Thymus (tissue), 11 donors: ENCODE measurements around the gene ZBTB5. TPM values are rescaled to one million over a fixed set of nuclear protein-coding genes. Genes with fewer than 3 reads are reported as not detected.
A peak's percentile ranks its signal among the peaks of the same experiment; 100 is the strongest.

Source experiments
- DNase-seq, 9 donors: peaks; one replicate each; pipeline ENCODE4 v3.0.0-alpha.2; 2013; ENCODE audit warnings: low spot score in 9 of 9, low read depth in 6 of 9, missing footprints in 1 of 9
- H3K27ac ChIP-seq, 2 donors: one replicate each; pipeline ENCODE4 v1.5.1; 2013; ENCODE audit warnings: control low read depth in 1 of 2, low read depth in 1 of 2, low read length in 1 of 2, mild to moderate bottlenecking in 1 of 2, moderate library complexity in 1 of 2
- H3K27me3 ChIP-seq, 2 donors: one replicate each; pipeline ENCODE4 v1.5.1; 2013; ENCODE audit warnings: low read length in 1 of 2; ENCODE audit not compliant: control insufficient read depth in 2 of 2, insufficient read depth in 1 of 2
- H3K36me3 ChIP-seq, 2 donors: one replicate each; pipeline ENCODE4 v1.5.1; 2013; ENCODE audit warnings: low read length in 1 of 2, mild to moderate bottlenecking in 1 of 2, moderate library complexity in 1 of 2; ENCODE audit not compliant: control insufficient read depth in 2 of 2, insufficient read depth in 2 of 2
- H3K4me1 ChIP-seq, 2 donors: one replicate each; pipeline ENCODE4 v1.5.1; 2013; ENCODE audit warnings: low read length in 2 of 2; ENCODE audit not compliant: control insufficient read depth in 2 of 2, insufficient read depth in 2 of 2
- H3K4me3 ChIP-seq, 2 donors: one replicate each; pipeline ENCODE4 v1.5.1; 2013; ENCODE audit warnings: low read length in 2 of 2, control low read depth in 1 of 2, mild to moderate bottlenecking in 1 of 2
- H3K9me3 ChIP-seq, 2 donors: one replicate each; pipeline ENCODE4 v1.5.1; 2013; ENCODE audit warnings: low read length in 1 of 2, mild to moderate bottlenecking in 1 of 2; ENCODE audit not compliant: control insufficient read depth in 2 of 2, insufficient read depth in 1 of 2
- WGBS: extraction: QIAGEN DNeasy Blood & Tissue Kit; methylation state at CpG from one replicate; pipeline ENCODE4 v1.1.7; 2013; 5-methylcytosine and 5-hydroxymethylcytosine counted together
- polyA plus RNA-seq: library from polyadenylated mRNA; stranded (reverse); fragments of 200-250 nt; gene quantifications from one replicate; pipeline ENCODE4 v1.2.3, GENCODE V29; 2013
- total RNA-seq: library from RNA; stranded (reverse); fragments of 120-200 nt; gene quantifications from one replicate; pipeline ENCODE4 v1.2.4, GENCODE V29; 2013
- donor health status: healthy.

The ZBTB5 gene
- total and polyA plus RNA-seq, 2 donors, result 8.0 to 10.9 TPM

DNA sequence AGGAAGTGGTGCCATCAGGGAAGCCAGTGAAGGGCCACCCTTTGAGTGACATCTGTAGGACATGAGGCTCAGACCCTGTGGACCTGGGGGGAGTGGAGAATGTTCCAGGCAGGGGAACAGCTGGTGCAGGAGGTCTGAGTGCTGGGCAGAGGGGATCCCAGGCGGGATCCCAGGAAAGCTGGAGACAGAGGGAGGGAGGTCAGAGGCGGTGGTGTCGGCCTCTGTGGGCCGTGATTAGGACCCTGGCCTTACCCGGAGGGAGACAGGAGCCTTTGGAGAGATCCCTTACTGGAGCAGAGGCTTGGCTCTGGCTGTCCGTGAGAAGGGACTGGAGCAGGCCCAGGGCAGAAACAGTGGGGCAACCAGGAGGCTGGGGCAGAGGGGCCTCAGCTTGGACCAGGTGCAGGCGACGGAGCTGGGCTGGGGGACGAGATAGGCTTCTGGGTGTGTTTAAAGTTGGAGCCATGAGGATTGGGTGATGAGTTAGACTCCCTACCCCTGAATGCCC is 54.8 kb downstream of the ZBTB5 start:
- H3K4me3 ChIP-seq, result no peak overlapping the region
- peaks cover 0 to 38% of the 10 kb centered on the region in 2 donors for H3K4me1 ChIP-seq
- no peaks in the 10 kb centered on the region for H3K9me3 ChIP-seq
- DNase-seq, result no peak
- H3K27ac ChIP-seq, result no peak overlapping the region
- WGBS, result 97% methylated on average over 9 of the region's 9 CpGs
- peaks cover 0 to 3% of the 10 kb centered on the region in 2 donors for H3K27me3 ChIP-seq
- no peaks in the 10 kb centered on the region for H3K36me3 ChIP-seq

DNA sequence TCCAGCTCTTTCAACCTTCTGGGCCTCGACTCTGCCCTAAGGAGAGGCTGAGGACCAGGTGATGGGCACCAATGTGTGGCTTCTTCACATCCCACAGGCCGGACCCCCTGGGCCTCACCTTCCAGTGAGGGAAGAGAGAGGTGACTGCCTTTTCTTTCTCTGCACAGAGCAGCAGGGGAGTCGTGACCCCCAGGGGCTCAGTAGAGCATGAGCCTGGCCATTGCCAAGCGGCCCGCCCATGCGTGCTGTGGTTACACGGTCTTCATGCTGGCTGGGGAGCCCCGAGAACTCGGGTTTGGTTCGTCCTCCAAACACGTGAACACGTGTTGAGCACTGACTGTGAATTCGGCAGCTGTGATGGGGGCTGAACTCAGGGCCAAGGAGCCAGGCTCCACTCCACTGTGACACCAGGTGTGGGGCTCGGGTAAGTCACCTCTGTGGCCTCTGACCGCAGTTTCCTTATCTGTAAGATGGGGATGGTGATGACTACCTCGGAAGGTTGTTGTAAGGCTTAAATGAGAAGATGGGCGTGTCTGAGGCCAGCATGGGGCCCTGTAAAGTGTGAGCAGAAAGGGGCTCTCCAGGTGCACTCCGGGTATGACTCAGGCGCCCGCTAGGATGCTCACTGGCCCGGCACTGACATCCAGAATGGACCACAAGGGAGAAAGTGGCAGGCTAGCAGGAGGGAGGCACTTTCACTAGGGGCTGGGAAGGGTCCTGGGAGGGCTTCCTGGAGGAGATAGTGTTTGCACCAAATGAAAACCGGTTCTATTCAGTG is 56.1 kb downstream of the ZBTB5 start:
- peaks cover 0 to 31% of the 10 kb centered on the region in 2 donors for H3K4me1 ChIP-seq
- H3K27me3 ChIP-seq, result no peaks in the 10 kb centered on the region
- 91% methylated on average over 22 of the region's 22 CpGs for WGBS
- peak overlapping the region in 1 of 2 donors; percentile 61 for H3K27ac ChIP-seq
- H3K36me3 ChIP-seq, result no peaks in the 10 kb centered on the region
- no peaks in the 10 kb centered on the region for H3K9me3 ChIP-seq
- peak in 5 of 9 donors; percentile 23 to 69 (median 48) for DNase-seq
- no peak overlapping the region for H3K4me3 ChIP-seq

DNA sequence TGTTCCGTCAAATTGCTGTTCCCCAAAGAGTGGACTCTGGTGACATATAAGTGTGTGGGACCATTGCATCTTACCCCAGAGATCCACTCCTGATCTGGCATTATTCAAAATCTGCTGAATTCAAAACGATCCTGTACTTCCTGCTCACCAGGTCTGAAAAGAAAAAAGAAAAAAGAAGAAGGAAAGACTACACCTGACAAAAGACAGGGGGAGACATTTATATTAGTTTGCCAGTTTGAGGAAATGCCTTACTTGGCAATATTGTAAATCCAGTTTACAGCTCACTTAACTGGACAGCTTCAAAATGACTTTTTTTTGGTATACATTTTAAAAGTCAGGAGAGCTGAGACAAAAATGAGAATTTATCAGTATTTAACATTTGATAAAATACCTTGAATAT is 57.8 kb downstream of the ZBTB5 start:
- WGBS, result 51% methylated on average over 2 of the region's 2 CpGs
- Histone ChIP-seq H3K27ac (no peak overlapping the region), H3K4me3 (no peak overlapping the region), H3K36me3 (no peaks in the 10 kb centered on the region), H3K4me1 (peaks cover 0 to 31% of the 10 kb centered on the region in 2 donors), H3K27me3 (no peaks in the 10 kb centered on the region), H3K9me3 (no peaks in the 10 kb centered on the region)
- DNase-seq, result peak in 1 of 9 donors; percentile 39

DNA sequence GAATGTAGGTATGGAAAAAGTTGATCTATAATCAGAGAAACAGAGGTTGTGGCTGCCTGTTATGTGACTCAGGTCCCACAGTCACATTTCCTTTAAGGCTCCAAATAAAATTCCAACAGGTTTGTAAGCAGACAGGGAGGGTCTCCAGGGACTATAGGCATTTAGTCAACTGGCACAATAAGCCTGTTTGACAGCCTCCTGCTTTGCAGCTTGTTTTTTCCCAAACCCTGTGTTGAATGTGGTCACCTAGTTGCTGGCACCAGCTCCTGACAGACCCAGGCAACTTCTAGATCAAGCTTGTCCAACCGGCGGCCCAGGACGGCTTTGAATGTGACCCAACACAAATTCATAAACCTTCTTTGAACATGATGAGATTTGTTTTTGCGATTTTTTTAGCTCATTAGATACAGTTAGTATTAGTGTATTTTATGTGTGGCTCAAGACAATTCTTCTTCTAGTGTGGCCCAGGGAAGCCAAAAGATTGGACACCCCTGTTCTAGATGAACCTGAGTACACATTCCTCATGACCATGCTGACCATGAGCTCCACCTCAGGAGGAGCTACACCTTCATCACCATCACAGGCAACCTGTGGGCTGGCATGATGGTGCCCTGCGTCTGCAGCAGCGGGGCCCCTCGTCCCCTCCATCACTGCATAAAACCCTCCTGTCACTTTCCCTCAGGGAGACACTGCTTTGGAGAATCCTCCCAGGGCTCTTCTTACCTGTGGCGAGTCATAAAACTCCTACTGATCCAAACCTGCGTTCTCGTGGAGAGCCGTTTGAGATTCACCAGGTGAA is 58.4 kb downstream of the ZBTB5 start:
- Histone ChIP-seq H3K27me3 (no peaks in the 10 kb centered on the region), H3K4me1 (peaks cover 0 to 31% of the 10 kb centered on the region in 2 donors), H3K36me3 (no peaks in the 10 kb centered on the region), H3K9me3 (no peaks in the 10 kb centered on the region), H3K4me3 (no peak overlapping the region), H3K27ac (no peak overlapping the region)
- DNase-seq, result no peak
- 97% methylated on average over 11 of the region's 11 CpGs for WGBS

DNA sequence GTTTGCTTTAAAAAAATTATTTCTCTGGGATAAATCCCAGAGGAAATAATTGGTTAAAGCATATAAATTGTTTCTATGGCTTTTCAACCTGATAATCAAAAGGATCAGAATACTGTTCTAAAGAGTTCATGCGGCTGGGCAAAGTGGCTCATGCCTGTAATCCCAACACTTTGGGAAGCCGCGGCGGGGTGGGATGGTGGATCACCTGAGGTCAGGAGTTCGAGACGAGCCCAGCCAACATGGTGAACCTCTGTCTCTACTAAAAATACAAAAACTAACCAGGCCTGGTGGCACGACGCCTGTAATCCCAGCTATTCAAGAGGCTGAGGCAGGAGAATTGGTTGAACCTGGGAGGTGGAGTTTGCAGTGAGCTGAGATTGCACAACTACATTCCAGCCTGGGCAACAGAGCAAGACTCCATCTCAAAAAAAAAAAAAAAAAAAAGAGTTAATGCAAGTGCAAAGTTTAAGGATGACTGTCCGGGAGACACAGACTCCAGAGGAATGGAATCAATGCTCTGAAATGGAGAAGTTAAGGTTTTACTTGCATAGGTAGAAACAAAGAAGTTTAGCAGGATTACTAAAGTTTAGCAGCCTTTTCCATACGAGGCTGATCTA is 59.4 kb downstream of the ZBTB5 start:
- Histone ChIP-seq H3K27ac (no peak overlapping the region), H3K4me1 (peaks cover 0 to 23% of the 10 kb centered on the region in 2 donors), H3K4me3 (no peak overlapping the region), H3K9me3 (no peaks in the 10 kb centered on the region), H3K36me3 (no peaks in the 10 kb centered on the region), H3K27me3 (no peaks in the 10 kb centered on the region)
- WGBS, result 95% methylated on average over 10 of the region's 10 CpGs
- no peak for DNase-seq

DNA sequence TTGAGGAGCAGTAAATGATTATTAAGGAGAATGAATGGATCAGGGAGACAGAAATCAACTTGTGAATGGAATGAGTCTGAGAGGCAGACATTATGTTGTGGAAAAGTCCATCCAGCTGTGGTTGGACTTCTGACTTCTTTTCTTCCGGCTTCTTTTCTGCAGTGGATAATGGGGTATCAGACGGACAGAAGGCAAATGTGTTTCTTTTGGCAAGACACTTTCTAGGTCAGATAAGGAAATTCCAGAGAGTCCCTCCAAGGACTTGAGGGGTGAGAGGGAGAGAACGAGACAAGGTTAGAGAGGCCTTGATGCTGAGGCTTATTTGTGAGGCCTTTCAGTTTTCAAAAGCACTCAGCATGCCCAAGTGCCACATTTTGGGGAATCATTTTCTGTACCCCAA is 59.9 kb downstream of the ZBTB5 start:
- H3K9me3 ChIP-seq, result no peaks in the 10 kb centered on the region
- H3K4me3 ChIP-seq, result no peak overlapping the region
- H3K27me3 ChIP-seq, result no peaks in the 10 kb centered on the region
- WGBS, result 95% methylated on average over 3 of the region's 3 CpGs
- no peaks in the 10 kb centered on the region for H3K36me3 ChIP-seq
- peaks cover 0 to 18% of the 10 kb centered on the region in 2 donors for H3K4me1 ChIP-seq
- no peak overlapping the region for H3K27ac ChIP-seq
- no peak for DNase-seq

DNA sequence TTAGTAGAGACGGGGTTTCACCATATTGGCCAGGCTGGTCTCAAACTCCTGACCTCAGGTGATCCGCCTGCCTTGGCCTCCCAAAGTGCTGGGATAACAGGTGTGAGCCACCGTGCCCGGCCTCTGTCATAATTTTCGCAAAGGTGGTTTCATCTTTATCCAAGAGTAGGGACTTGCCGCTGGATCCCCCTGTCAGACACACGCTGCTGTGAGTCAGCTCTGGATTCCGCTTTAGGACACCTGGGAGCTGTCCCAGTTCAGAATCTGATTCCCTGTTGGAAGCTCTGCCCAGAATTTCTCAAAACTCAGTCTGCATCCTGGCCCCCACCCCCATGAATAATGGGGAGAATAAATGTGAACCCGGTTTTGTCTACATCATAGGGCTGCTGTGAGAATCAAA is 60.7 kb downstream of the ZBTB5 start:
- Histone ChIP-seq H3K4me3 (no peak overlapping the region), H3K9me3 (no peaks in the 10 kb centered on the region), H3K27ac (no peak overlapping the region), H3K4me1 (peaks cover 0 to 10% of the 10 kb centered on the region in 2 donors), H3K36me3 (no peaks in the 10 kb centered on the region), H3K27me3 (no peaks in the 10 kb centered on the region)
- DNase-seq, result no peak
- 96% methylated on average over 9 of the region's 9 CpGs for WGBS

DNA sequence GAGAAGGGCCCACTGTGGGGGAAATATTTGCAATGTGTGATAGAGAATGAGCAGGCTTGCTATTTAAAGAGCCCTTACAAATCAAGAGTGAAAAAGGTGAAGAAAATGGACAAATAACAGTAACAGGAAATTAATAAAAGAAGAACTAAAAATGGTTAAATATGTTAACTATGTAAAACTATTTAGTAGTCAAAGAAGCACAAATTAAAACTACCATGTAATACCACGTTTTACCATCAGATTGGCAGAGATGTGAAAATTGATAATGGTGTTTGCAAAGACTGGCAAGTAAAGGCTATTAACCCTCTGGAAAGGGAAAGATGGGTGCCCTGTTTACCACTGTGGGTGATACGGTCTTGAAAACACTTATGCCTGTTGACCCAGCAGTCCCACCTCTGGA is 65.9 kb downstream of the ZBTB5 start:
- 90% methylated on average over 2 of the region's 2 CpGs for WGBS
- H3K9me3 ChIP-seq, result no peaks in the 10 kb centered on the region
- H3K4me1 ChIP-seq, result no peaks in the 10 kb centered on the region
- H3K27me3 ChIP-seq, result no peaks in the 10 kb centered on the region
- H3K36me3 ChIP-seq, result no peaks in the 10 kb centered on the region
- no peak for DNase-seq
- H3K4me3 ChIP-seq, result no peak overlapping the region
- H3K27ac ChIP-seq, result no peak overlapping the region
